ENCODE results near the gene GRAMD4. TPM values are rescaled to one million over a fixed set of nuclear protein-coding genes. Genes with fewer than 3 reads are reported as not detected.
A peak's percentile ranks its signal among the peaks of the same experiment; 100 is the strongest.

GRAMD4 gene
- total RNA-seq, 2 experiments from 2014 or later = 52.9 to 54.8 TPM

DNA sequence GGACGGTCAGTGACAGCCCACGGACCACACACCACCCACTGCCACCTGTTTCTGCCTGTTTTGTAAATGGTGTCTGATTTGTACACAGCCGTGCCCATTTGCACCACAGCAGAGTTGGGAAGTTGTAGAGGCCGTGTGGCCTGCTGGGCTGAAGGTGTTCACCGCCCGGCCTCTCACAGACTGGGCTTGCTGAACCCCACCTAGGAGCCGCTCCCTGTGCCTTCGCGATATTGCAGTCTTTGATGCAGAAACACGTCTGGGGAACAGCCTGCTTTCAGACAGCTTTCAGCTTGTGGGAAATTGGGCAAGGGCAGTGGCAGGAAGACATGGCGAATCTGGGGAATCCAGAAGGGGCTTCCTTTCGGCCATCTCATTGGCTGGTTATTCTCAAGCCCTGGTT lies 9.8 kb upstream of the GRAMD4 start:
- no peak overlapping the region for H3K4me3 Mint-ChIP-seq
- H3K27me3 Mint-ChIP-seq = no peaks in the 10 kb centered on the region
- no peaks in the 10 kb centered on the region for H3K36me3 Mint-ChIP-seq (ENCODE audit: low read depth)
- DNase-seq = no peak
- H3K9me3 Mint-ChIP-seq = peaks cover under 1% of the 10 kb centered on the region
- ChIA-PET CTCF (no interaction called here), POLR2A (interaction anchor here (1.0 kb wide), 1 partner anchor 47 kb away, joined by 3 read pairs; no protein-coding TSS in a partner anchor)
- peaks cover 30% of the 10 kb centered on the region for H3K4me1 Mint-ChIP-seq
- H3K27ac Mint-ChIP-seq = no peak overlapping the region

DNA sequence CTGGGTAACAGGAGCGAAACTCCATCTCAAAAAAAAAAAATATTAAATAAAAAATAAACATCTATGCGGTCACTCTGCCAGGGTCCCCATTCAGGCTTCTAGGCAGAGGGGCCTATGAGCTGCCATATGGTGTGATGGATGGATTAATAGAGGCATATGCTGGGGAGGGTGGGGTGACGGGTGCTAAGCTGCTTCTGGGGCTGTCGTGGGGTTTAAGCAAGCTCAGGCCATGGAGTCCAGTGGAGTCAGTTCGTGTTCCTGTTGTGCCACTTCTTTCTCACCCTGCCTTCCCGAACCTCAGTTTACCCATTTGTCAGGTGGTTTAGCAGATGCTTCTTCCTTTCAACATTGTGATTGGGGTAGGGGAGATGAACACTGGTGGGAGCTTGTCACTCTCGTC lies 9.0 kb upstream of the GRAMD4 start:
- DNase-seq = no peak
- Mint-ChIP-seq H3K4me1 (peaks cover 28% of the 10 kb centered on the region), H3K27ac (no peak overlapping the region), H3K36me3 (ENCODE audit: low read depth) (no peaks in the 10 kb centered on the region), H3K27me3 (no peaks in the 10 kb centered on the region), H3K9me3 (no peaks in the 10 kb centered on the region), H3K4me3 (no peak overlapping the region)
- ChIA-PET POLR2A (interaction anchor here (1.0 to 1.1 kb wide), 2 partner anchors 12 to 48 kb away, joined by 3 to 4 read pairs; no protein-coding TSS in a partner anchor), CTCF (interaction anchor here (1.2 to 1.3 kb wide), 2 partner anchors 47 to 48 kb away, joined by 3 read pairs; no protein-coding TSS in a partner anchor)

DNA sequence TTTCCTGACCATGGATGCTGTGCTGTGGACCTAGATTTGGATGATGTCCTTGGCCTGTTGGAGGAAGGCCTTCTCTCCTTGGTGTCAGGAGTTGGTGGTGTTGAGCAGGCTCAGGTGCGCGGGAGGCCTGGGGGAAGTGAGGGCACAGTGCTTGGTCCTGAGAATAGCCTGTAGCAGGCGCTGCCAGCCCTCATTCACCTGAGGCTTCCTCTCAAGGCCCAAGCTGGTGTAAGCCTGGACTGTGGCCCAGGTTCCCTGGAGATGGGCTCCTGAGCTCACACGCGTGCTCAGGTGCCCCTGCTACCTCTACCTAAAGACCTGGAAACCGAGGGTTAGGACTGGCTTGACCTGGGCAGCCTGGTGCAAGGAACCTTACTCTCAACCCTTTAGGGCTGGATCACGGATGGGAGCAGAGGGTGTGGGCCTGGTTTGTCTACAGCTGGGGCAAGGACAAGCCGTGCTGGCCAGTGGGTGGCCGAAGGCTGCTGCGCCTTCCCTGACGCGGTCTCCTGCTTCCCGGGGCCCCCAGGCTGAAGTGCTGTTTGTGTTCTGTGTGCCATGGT lies 7.8 kb upstream of the GRAMD4 start:
- ChIA-PET POLR2A (interaction anchor here (0.9 to 3.2 kb wide), 8 partner anchors 17 to 150 kb away, joined by 3 to 17 read pairs (median 6); partner anchors contain the start of gene TBC1D22A), CTCF (interaction anchor here (0.6 to 1.2 kb wide), 2 partner anchors 11 to 179 kb away, joined by 3 to 4 read pairs; no protein-coding TSS in a partner anchor)
- Mint-ChIP-seq H3K27ac (peak overlapping the region; percentile 95), H3K9me3 (no peaks in the 10 kb centered on the region), H3K36me3 (ENCODE audit: low read depth) (no peaks in the 10 kb centered on the region), H3K4me1 (peaks cover 28% of the 10 kb centered on the region), H3K27me3 (no peaks in the 10 kb centered on the region), H3K4me3 (peak overlapping the region; percentile 81)
- no peak for DNase-seq

DNA sequence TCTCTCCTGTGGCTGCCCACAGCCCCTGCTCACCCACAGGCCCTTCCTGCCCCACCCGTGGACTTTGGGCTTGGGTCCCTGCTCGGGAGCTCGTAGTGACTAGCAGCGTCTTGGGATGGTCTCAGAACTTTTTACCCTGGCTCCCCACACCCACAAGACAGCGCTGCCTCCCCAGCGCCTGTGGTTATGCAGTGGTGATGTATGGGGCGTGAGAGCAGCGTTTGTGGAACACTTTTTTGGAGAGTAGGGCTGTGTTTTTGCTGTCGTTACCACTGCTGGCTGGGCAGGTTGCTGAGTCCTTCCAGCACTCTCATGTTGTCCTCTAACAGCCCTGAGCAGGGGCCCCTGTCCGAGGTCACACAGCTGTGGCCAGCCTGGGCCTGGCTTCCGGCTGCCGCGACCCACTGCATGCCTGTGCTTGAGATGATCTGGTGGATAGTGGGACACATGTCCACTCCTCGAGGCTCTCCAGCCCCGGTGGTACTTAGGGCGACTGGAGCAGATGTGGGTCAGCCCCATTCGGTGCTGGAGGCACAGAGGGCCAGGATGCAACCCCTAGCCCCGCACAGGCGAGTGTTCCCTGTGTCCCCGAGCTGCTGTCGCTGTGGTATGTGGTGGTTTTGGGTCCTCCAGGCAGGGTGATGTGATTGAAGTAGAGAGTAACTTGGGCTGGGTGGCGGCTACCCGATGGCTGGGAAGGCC lies 7.1 kb upstream of the GRAMD4 start:
- POLR2A ChIA-PET = interaction anchor here (0.9 to 3.2 kb wide), 10 partner anchors 14 to 149 kb away, joined by 3 to 17 read pairs (median 6); partner anchors contain the start of gene TBC1D22A
- peak; percentile 74 for DNase-seq
- H3K27ac Mint-ChIP-seq = peak overlapping the region; percentile 95
- H3K4me3 Mint-ChIP-seq = peak overlapping the region; percentile 81
- no peaks in the 10 kb centered on the region for H3K36me3 Mint-ChIP-seq (ENCODE audit: low read depth)
- no peaks in the 10 kb centered on the region for H3K27me3 Mint-ChIP-seq
- H3K9me3 Mint-ChIP-seq = no peaks in the 10 kb centered on the region
- peaks cover 28% of the 10 kb centered on the region for H3K4me1 Mint-ChIP-seq
- CTCF ChIA-PET = interaction anchor here (0.6 to 1.2 kb wide), 2 partner anchors 11 to 178 kb away, joined by 3 to 4 read pairs; no protein-coding TSS in a partner anchor

DNA sequence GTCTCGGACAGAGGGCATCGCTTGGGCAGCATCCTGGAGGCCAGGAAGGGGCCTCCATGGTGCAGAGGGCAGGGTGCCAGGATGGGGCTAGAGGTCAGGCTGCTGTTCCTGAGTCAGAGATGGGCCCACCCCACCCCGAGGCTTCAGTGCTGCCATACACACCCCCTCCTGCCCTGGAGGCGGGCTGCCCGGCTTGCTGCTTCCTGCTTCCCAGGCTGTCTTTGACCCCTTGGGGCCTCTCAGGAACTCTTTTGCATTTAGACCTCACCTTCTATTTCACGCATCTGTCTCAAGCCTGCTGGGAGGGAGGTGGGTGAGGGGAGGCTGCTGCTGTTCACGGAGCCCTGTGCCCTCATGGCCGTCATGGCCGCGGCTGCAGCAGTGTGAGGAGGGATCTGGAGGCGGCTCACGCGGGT lies 6.6 kb upstream of the GRAMD4 start:
- Mint-ChIP-seq H3K27me3 (no peaks in the 10 kb centered on the region), H3K36me3 (ENCODE audit: low read depth) (no peaks in the 10 kb centered on the region), H3K27ac (peak overlapping the region; percentile 95), H3K9me3 (no peaks in the 10 kb centered on the region), H3K4me1 (peaks cover 28% of the 10 kb centered on the region), H3K4me3 (peak overlapping the region; percentile 81)
- DNase-seq = no peak
- CTCF ChIA-PET = interaction anchor here (1.4 kb wide), 1 partner anchor 50 kb away, joined by 5 read pairs; no protein-coding TSS in a partner anchor
- POLR2A ChIA-PET = interaction anchor here (1.0 to 3.2 kb wide), 9 partner anchors 10 to 149 kb away, joined by 3 to 17 read pairs (median 7); partner anchors contain the start of gene TBC1D22A

DNA sequence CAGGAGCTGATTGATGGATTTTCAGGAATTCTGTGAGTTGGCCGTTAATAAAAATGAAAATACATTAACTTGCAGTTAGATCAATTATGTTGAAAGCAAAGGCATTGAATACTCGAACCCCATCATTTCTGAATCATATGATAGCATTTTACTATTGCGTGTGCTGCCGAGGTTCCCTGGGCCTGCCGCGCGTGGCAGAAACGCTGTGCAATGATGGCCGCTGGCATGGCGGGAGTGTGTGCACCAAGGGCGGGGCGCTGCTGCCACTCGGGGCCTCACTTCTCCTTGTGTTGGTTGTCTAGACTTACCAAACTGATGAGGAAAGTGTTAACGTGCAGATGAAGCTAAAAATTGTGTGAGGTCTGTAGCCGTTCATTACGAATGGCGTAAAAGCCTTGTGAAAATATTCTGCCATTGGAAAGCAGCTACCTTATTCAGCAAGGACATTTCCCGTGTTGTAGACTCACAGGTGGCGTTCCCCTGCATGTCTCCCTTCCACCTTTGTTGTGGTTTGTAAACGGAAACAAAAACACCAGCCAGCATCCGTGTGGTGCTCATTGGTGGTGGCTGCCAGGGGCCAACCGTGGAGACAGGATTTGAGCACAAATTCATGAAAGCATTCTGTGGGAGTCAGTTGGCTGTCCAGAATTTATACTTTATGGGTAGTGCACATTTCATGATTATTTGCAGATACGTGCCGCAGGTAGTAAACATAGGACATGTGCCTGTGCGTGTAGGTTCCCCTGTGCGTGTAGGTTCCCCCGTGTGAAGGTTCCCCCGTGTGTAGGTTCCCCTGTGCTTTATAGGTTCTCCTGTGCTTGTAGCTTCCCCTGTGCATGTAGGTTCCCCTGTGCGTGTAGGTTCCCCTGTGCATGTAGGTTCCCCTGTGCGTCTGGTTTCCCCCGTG lies 5.9 kb upstream of the GRAMD4 start:
- no peaks in the 10 kb centered on the region for H3K36me3 Mint-ChIP-seq (ENCODE audit: low read depth)
- peak overlapping the region; percentile 95 for H3K27ac Mint-ChIP-seq
- POLR2A ChIA-PET = interaction anchor here (1.0 to 3.2 kb wide), 9 partner anchors 11 to 148 kb away, joined by 3 to 17 read pairs (median 7); partner anchors contain the start of gene TBC1D22A
- CTCF ChIA-PET = interaction anchor here (0.5 to 1.4 kb wide), 2 partner anchors 25 to 51 kb away, joined by 3 to 5 read pairs; no protein-coding TSS in a partner anchor
- H3K4me1 Mint-ChIP-seq = peaks cover 28% of the 10 kb centered on the region
- DNase-seq = peak; percentile 84
- H3K27me3 Mint-ChIP-seq = no peaks in the 10 kb centered on the region
- H3K4me3 Mint-ChIP-seq = peak overlapping the region; percentile 81
- no peaks in the 10 kb centered on the region for H3K9me3 Mint-ChIP-seq

DNA sequence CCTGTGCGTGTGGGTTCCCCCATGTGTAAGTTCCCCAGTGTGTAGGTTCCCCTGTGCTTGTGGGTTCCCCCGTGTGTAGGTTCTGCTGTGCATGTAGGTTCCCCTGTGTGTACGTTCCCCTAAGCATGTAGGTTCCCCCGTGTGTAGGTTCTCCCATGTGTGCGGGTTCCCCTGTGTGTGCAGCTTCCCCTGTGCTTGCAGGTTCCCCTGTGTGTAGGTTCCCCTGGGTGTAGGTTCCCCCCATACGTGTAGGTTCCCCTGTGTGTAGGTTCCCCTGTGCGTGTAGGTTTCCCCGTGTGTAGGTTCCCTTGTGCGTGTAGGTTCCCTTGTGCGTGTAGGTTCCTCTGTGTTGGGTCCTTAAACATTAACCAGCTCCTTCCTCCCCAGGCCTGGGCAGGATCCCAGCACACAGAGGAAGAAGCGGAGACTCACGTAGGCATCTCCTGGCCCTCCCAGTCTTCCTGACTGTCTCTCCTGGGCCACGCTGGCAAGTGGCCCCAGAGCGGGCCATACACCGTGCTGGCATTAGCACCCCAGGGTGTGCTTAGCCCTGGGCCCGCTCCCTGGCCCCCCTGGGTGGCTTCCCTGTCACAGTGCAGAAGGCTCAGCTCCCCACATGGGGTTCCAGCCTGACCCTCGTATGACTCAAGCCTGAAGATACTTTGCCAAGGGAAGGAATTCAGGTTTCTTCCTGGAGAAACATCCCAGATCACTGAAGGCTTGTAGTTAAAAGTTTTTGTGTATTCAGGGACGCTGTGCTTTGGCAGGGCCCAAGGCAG lies 2.8 kb upstream of the GRAMD4 start:
- peaks cover 24% of the 10 kb centered on the region for H3K4me1 Mint-ChIP-seq
- no peak for DNase-seq
- POLR2A ChIA-PET = no interaction called here
- no peaks in the 10 kb centered on the region for H3K27me3 Mint-ChIP-seq
- no peak overlapping the region for H3K4me3 Mint-ChIP-seq
- no peak overlapping the region for H3K27ac Mint-ChIP-seq
- no peaks in the 10 kb centered on the region for H3K36me3 Mint-ChIP-seq (ENCODE audit: low read depth)
- no peaks in the 10 kb centered on the region for H3K9me3 Mint-ChIP-seq
- CTCF ChIA-PET = interaction anchor here (1.7 kb wide), 1 partner anchor 54 kb away, joined by 5 read pairs; no protein-coding TSS in a partner anchor

DNA sequence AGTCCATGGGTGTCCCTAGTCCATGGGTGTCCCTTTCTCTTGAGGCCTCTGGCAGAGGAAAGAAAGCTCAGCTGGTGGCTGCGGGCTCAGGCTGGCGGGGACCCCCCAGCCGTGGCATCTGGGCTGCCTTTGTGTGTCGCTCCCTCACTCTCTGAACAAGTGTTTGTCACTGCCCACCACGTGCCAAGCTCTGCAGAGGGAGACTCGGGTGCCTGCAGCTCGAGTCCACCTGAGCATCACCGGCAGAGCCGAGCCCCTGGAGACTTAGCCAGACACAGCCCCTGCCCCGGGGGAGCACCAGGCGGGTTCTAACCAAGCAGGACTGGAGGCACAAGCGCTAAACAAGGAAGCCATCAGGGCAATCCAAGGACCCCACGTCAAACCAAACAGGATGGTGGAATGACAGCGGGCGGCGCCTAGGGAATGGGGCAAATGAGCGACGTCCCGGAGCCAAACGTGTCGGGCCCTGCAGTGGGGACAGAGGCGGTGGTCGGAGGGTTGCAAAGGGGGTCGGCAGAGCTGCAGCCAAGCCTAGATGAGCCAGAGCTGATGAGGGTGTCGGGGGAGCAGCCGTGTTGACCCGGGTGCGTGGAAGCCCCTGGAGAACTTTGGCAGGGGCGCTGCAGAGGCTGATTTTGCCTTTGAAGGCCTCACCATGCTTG lies 2.1 kb upstream of the GRAMD4 start:
- Mint-ChIP-seq H3K27ac (no peak overlapping the region), H3K36me3 (ENCODE audit: low read depth) (no peaks in the 10 kb centered on the region), H3K9me3 (no peaks in the 10 kb centered on the region), H3K4me3 (no peak overlapping the region), H3K4me1 (peaks cover 16% of the 10 kb centered on the region), H3K27me3 (no peaks in the 10 kb centered on the region)
- CTCF ChIA-PET = interaction anchor here (1.7 kb wide), 1 partner anchor 55 kb away, joined by 5 read pairs; no protein-coding TSS in a partner anchor
- POLR2A ChIA-PET = no interaction called here
- DNase-seq = no peak

DNA sequence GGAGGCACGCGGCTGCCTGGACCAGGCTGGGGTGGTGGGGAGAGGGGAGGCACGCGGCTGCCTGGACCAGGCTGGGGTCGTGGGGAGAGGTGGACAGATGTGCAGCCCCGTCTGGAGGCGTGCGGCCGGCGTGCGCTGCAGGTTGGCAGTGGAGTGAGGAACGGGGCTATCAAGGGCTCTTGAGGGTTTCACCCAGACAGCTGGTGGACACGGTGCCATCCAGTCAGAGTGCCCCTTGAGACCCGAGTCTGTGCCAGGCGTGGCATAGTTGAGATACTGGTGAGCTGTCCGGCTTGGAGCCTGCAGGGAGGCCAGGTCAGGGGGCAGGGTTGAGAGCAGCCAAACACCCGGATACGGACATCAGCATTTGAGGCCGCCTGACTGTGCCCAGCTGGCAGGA lies 1.5 kb upstream of the GRAMD4 start:
- H3K27ac Mint-ChIP-seq = no peak overlapping the region
- no peaks in the 10 kb centered on the region for H3K27me3 Mint-ChIP-seq
- H3K4me1 Mint-ChIP-seq = peaks cover 11% of the 10 kb centered on the region
- CTCF ChIA-PET = interaction anchor here (1.7 kb wide), 1 partner anchor 55 kb away, joined by 5 read pairs; no protein-coding TSS in a partner anchor
- POLR2A ChIA-PET = no interaction called here
- no peaks in the 10 kb centered on the region for H3K9me3 Mint-ChIP-seq
- no peak overlapping the region for H3K4me3 Mint-ChIP-seq
- H3K36me3 Mint-ChIP-seq (ENCODE audit: low read depth) = no peaks in the 10 kb centered on the region
- DNase-seq = no peak

DNA sequence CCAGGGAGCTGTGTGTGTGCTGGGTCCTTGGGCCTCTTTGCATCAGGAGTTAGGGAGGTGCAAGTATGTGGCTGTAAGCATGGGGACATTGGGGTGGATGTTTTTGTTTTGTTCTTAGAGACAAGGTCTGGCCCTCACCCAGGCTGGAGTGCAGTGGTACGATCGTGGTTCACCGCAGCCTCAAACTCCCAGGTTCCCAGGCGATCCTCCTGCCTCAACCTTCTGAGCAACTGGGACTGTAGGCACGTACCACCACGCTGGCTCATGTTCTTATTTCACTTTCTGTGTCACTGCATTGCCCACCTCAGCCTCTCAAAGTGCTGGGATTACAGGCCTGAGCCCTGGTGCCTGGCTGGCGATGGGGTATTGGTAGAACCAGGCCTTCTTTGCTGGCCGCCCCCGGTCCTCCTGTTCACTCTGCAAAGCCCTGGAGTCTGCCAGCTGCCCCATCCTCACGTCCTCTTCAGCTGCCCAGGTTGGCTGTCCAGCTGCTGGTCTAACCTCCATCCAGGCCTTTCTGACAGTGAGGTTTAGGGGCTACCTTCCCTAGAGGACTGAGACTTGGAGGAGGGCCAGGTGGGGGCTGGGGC lies 851 bp upstream of the GRAMD4 start:
- Mint-ChIP-seq H3K36me3 (ENCODE audit: low read depth) (no peaks in the 10 kb centered on the region), H3K27me3 (no peaks in the 10 kb centered on the region), H3K4me1 (peaks cover 4% of the 10 kb centered on the region), H3K27ac (no peak overlapping the region), H3K9me3 (no peaks in the 10 kb centered on the region), H3K4me3 (no peak overlapping the region)
- no peak for DNase-seq
- ChIA-PET POLR2A (interaction anchor here (0.6 kb wide), 1 partner anchor 1290 kb away, joined by 3 read pairs; no protein-coding TSS in a partner anchor), CTCF (no interaction called here)

DNA sequence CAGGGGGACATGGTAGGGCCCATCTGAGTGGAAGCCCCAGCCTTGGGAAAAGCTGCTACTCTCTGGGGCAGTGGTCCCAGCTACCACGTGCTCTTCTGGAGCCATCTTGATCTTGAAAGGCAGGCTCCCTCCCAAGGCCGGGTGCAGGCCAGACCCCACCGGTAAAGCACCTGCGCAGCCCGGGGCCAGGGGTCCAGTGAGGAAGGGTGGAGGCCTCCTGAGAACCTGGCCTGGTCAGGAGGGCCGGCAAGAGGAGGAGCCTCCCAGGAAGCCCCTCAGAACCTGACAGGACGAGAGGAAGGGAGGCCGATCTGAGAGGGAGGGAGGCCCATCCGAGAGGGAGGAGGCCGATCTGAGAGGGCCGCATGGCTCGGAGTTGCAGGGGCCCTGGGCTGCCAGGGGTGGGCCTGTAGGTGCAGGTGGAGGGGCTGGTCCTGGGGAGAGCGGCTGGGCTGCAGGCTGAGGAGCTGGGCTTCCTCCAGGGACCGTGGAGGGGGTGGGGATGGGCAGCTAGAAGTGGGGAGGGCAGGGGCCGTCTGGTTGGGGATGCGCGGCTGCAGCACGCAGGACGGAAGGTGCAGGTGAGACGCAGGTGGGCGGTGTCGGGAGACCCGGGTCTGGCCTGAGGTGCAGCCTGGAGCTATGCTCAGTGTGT lies 529 bp downstream of the GRAMD4 start:
- no peaks in the 10 kb centered on the region for H3K27me3 Mint-ChIP-seq
- H3K27ac Mint-ChIP-seq = no peak overlapping the region
- H3K9me3 Mint-ChIP-seq = no peaks in the 10 kb centered on the region
- ChIA-PET POLR2A (no interaction called here), CTCF (interaction anchor here (4.3 kb wide), 1 partner anchor 57 kb away, joined by 25 read pairs; no protein-coding TSS in a partner anchor)
- no peak for DNase-seq
- no peaks in the 10 kb centered on the region for H3K4me1 Mint-ChIP-seq
- no peaks in the 10 kb centered on the region for H3K36me3 Mint-ChIP-seq (ENCODE audit: low read depth)
- no peak overlapping the region for H3K4me3 Mint-ChIP-seq
